ENCODE results near the gene UNKL.
"Not testable (repeated sequence)": the region's sequence is repeated elsewhere in the genome, so short reads cannot be mapped to it uniquely, and the experiment has no call there.

The UNKL gene

GRCh38 chr16:1448536-1449116 lies 34.1 kb upstream of the UNKL start:
- in situ Hi-C loops (cut with HindIII; ENCODE audit: low pct_ligation_motif_present, low pct_unique_long_range_greater_than_20kb, low sequenced_read_pairs): no loop called here
- no peak for DNase-seq

- DNase-seq: no peak
- in situ Hi-C loops (cut with HindIII; ENCODE audit: low pct_ligation_motif_present, low pct_unique_long_range_greater_than_20kb, low sequenced_read_pairs): no loop called here
Observed at GRCh38 chr16:1447965-1448364, 33.5 kb upstream of the UNKL start.

GRCh38 chr16:1446296-1447080 lies 32.0 kb upstream of the UNKL start:
- in situ Hi-C loops (cut with HindIII; ENCODE audit: low pct_ligation_motif_present, low pct_unique_long_range_greater_than_20kb, low sequenced_read_pairs): no loop called here
- no peak for DNase-seq

GRCh38 chr16:1445518-1446203 lies 31.2 kb upstream of the UNKL start:
- in situ Hi-C loops (cut with HindIII; ENCODE audit: low pct_ligation_motif_present, low pct_unique_long_range_greater_than_20kb, low sequenced_read_pairs): no loop called here
- no peak for DNase-seq

GRCh38 chr16:1444730-1445517 lies 30.4 kb upstream of the UNKL start:
- in situ Hi-C loops (cut with HindIII; ENCODE audit: low pct_ligation_motif_present, low pct_unique_long_range_greater_than_20kb, low sequenced_read_pairs): no loop called here

GRCh38 chr16:1443980-1444729 lies 29.7 kb upstream of the UNKL start, which contains the start of gene CCDC154:
CCDC154 (minus strand) TSS chr16:1444556; CDS start chr16:1444322, 234 bp downstream.
- in situ Hi-C loops (cut with HindIII; ENCODE audit: low pct_ligation_motif_present, low pct_unique_long_range_greater_than_20kb, low sequenced_read_pairs): no loop called here
- no peak for DNase-seq

More at GRCh38 chr16:1444730-1445517, 30.4 kb upstream of the UNKL start:
- DNase-seq: no peak

- in situ Hi-C loops (cut with HindIII; ENCODE audit: low pct_ligation_motif_present, low pct_unique_long_range_greater_than_20kb, low sequenced_read_pairs): no loop called here
- DNase-seq: no peak
Observed at GRCh38 chr16:1443403-1443973, 29.0 kb upstream of the UNKL start.

GRCh38 chr16:1442697-1443096 lies 28.2 kb upstream of the UNKL start:
- in situ Hi-C loops (cut with HindIII; ENCODE audit: low pct_ligation_motif_present, low pct_unique_long_range_greater_than_20kb, low sequenced_read_pairs): no loop called here
- DNase-seq: no peak

GRCh38 chr16:1441391-1441829 lies 26.9 kb upstream of the UNKL start:
- in situ Hi-C loops (cut with HindIII; ENCODE audit: low pct_ligation_motif_present, low pct_unique_long_range_greater_than_20kb, low sequenced_read_pairs): no loop called here
- no peak for DNase-seq

- DNase-seq: not testable (repeated sequence)
Observed at GRCh38 chr16:1439699-1440074, 25.2 kb upstream of the UNKL start.

GRCh38 chr16:1439058-1439698 lies 24.7 kb upstream of the UNKL start:
- in situ Hi-C loops (cut with HindIII; ENCODE audit: low pct_ligation_motif_present, low pct_unique_long_range_greater_than_20kb, low sequenced_read_pairs): loop anchor here (10.0 kb wide), 1 partner anchor 46 kb away; the partner anchor contains the start of gene PTX4
- DNase-seq: no peak

More at GRCh38 chr16:1439699-1440074, 25.2 kb upstream of the UNKL start:
- in situ Hi-C loops (cut with HindIII; ENCODE audit: low pct_ligation_motif_present, low pct_unique_long_range_greater_than_20kb, low sequenced_read_pairs): loop anchor here (10.0 kb wide), 1 partner anchor 45 kb away; the partner anchor contains the start of gene PTX4

- no peak for DNase-seq
Observed at GRCh38 chr16:1438229-1439057, 23.9 kb upstream of the UNKL start.

GRCh38 chr16:1437606-1438005 lies 23.1 kb upstream of the UNKL start:
- DNase-seq: no peak
- in situ Hi-C loops (cut with HindIII; ENCODE audit: low pct_ligation_motif_present, low pct_unique_long_range_greater_than_20kb, low sequenced_read_pairs): loop anchor here (10.0 kb wide), 1 partner anchor 47 kb away; the partner anchor contains the start of gene PTX4

More at GRCh38 chr16:1438229-1439057, 23.9 kb upstream of the UNKL start:
- in situ Hi-C loops (cut with HindIII; ENCODE audit: low pct_ligation_motif_present, low pct_unique_long_range_greater_than_20kb, low sequenced_read_pairs): loop anchor here (10.0 kb wide), 1 partner anchor 46 kb away; the partner anchor contains the start of gene PTX4

- in situ Hi-C loops (cut with HindIII; ENCODE audit: low pct_ligation_motif_present, low pct_unique_long_range_greater_than_20kb, low sequenced_read_pairs): loop anchor here (10.0 kb wide), 1 partner anchor 48 kb away; the partner anchor contains the start of gene PTX4
- no peak for DNase-seq
Observed at GRCh38 chr16:1436731-1437355, 22.3 kb upstream of the UNKL start.

- no peak for DNase-seq
- in situ Hi-C loops (cut with HindIII; ENCODE audit: low pct_ligation_motif_present, low pct_unique_long_range_greater_than_20kb, low sequenced_read_pairs): loop anchor here (10.0 kb wide), 1 partner anchor 49 kb away; the partner anchor contains the start of gene PTX4
Observed at GRCh38 chr16:1435921-1436697, 21.6 kb upstream of the UNKL start.

All from ACHN (cell line).